DMS53 treated with DMSO at 0.1 percent for 48 hours (cell line): Measurements from ENCODE around the gene PPARA.

Experiments
- DNase-seq: peaks from one replicate; lab custom pipeline; 2025; ENCODE audit not compliant: unreplicated experiment; lab: John Stamatoyannopoulos, UW

Gene PPARA

DNA sequence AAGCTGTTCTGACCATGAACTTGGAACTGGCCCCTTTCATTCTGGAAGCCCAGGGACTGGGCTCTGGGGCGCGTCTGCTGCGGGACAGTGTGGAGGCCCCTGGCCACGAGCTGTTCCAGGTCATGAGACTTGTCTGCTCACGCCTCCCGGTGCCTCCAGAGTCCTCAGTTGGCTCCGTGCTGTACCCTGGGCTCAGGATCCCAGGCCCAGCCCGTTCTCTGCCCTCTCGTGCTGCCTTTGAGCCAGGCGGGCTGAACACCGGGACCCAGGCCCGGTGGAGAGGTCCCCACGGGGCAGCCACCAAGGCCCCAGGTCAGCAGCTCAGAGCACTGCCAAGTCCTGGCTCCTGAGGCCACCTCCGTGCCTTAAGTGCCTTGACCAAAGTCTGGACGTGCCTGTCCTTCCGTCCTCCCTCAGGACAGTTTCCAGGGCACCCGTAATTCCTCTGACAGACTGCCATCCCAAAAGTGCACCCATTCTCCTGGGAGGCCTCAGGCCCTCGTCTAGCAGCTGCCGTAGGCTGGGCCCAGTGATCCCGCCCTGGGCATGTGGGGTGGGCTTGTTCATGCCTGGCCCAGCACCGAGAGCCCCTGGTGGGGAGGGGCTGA lies 36.3 kb upstream of the PPARA start:
- no peak for DNase-seq

DNA sequence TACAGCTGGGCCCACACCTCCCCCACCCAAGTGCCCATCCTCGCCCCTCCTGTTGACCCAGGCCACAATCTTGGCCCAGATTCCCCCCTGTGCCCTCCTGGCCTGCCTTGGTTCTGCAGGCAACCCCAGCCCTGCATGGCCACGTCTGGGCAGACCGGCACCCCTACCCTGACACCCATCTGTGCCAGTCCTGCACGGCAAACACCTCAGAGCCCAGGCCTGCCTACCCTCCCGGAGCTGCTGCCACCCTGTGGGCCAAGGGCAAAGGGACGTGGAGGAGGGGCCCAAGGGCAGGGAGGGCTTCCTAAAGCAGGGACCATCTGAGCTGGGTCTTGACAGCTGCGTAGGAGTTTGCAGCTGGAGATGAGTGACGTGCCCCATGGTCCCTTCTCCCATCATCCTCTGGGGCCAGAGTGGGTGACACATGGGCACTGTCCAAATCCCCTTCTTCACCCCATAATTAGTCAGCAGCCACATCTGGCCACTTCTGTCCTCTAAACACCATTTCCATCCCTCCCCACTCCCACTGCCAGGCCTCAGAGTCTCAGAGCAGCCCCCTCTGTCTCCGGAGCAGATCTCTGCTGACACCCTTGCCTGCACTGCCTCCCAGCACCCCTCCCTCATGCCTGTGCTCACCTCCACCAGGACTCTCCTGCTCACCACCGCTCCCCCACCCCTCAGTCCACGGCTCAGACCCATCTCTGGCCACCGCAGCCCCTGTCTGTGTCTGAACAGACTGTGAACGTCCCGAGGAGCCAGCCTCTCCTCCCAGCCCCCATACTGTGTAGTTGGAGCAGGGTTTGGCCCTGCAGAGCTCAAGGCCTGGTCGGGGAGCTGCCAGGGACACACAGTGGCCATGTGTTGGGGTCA lies 35.6 kb upstream of the PPARA start:
- no peak for DNase-seq

- DNase-seq: no peak
Measured at GRCh38 chr22:46115388-46115678, 35.0 kb upstream of the PPARA start.

DNA sequence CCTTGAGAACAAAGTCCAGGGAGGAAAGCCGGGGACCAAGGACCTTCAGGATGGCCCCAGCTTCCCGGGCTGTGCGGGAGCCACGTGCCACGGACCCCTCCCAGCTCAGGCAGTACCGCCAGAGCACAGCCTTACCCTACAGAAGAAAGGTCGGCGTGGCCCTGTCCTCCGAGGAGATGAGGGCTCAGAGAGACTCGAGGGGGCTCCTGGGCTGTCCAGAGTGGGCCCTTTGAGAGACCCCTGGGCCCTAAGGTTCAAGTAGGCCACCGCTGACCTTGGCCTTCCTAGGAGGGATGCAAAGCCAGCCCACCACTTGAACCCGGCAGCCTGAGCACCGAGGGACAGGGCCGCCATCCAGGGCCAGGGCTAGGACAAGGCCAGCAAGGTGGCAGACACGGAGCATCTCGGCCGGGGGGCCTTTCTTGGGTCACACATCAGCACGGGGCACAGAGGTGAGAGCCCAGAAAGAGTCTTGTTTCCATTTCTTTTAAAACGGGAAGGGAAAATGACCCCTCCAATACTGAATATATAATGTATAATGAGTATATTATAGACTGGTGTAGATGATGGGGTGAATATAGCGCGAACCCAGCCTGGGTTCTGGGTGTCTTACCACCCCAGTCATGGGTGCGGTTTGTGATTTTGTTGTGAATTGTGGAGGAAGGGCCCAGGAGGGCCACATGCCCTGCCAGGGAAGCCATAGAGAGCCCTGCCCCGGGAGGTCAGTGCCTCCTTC lies 34.4 kb upstream of the PPARA start:
- no peak for DNase-seq

DNA sequence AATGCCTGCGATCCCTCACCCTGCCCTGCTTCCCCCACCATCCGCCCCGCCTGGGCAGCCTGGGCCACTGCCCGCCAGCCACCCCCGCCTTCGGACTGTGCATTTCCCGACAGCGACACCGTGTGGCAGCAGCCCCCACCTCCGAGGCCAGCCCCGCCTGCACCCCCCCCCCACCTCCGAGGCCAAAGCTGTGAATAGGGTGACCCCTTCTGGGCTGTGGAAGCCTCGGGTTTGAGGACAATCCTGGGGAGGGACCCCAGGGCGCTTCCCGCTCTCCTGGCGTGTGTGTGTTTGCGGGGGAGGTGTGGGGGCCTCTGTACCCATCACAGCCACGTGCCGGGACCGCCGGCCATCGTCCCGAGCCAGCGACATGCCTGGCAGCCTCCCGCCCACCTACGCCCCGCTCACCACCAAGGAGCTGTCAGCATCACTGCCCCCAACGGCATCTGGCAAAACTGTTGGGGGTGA lies 33.8 kb upstream of the PPARA start:
- peak; percentile 44 for DNase-seq

DNA sequence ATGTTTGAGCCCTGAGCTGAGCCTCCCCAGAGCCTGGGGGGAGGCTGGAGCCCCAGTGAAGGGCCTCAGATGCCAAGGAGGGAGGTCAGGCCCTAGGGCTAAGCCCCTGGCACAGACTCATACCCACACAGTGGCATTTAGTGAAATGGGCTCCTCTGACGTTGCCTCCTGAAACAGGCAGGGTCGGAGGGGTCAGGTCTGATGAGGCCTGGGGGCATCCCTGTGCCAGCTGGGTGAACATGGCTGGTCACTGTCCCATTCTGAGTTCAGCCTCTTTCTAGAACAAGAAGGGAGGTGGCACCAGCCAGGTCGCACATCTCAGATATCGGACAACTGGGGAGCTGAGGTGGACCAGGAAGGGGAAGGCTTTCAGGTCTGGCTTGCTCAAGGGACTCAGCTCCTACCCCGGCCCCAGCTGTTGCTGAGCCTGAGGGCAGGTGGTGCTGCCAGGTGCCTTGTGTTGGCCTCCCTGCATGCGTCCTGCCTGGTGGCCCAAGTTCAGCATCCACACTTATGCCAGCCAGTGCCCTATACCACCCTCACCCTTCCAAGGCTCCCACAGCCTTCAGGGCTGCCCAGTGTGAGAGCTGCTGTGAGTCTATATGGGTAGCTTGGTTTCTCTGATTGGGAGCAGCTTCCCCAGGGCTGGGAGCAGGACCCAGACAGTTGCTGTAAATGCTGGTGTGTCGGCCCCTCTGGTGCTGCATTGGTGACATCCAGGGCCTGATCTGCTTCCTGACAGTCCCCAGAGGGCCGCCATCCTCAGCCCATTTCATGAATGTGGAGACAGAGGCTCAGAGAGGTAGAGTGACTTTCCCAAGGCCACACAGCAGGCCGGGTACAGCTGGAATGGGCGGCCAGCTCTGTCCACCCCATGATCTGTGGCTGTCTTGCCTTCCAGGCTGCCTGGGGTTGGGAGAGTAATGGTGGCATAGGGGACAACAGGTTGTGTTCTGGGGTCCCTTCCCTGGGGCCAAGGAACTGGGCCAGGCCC lies 32.8 kb upstream of the PPARA start:
- DNase-seq: no peak

- no peak for DNase-seq
Measured at GRCh38 chr22:46119093-46119728, 31.1 kb upstream of the PPARA start.

GRCh38 chr22:46119729-46120419 lies 30.5 kb upstream of the PPARA start:
- no peak for DNase-seq

DNA sequence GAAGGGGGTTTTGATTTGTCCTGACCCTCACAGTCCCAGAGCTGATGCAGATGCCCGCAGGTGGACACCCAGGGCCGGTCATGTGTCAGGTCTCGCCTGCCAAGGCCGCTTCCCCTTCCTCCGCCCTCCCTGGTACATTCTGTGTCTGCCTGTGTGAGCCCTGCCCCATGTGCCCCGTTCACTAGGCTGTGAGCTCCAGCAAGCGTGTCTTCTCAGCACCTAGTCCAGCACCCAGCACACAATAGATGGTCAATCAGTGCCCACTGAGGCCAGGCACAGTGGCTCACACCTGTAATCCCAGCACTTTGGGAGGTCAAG lies 29.9 kb upstream of the PPARA start:
- DNase-seq: no peak

GRCh38 chr22:46121079-46121478 lies 29.2 kb upstream of the PPARA start:
- DNase-seq: no peak

DNA sequence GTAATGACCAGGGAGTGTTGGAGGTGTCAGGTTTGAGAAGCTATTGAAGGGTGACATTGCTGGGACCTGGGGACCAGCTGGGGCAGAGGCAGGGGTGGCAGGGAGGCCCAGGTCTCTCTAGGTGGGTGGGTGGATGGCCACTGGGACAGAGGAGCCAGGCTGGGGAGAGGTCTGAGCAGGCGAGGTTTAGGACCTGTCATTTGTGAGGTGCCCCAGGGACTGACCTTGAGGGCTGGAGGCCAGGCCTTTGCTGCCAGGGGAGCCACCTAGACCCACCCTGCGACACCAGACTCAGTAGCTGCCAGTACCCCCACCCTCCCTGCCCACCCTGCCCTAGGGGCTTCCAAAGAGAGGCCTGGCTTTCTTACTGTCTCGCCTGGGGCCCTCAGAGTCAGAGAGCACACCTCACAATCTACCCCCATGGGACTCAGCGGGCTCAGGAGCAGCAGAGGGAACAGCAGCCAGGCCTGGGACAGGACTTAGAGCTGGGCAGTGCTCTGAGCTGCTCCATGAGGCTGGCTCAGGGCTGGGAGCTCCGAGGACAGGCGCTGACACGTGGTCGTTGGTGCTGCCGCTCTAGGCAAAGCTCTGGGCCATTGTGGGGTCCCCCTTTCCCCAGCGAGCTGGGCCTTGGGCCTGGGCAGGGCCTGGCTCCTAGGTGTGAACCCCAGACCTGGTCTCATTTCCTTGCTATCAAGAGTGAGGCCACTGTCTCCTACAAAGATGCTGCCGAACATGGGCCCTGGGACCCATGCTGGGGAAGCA lies 28.6 kb upstream of the PPARA start:
- no peak for DNase-seq

DNA sequence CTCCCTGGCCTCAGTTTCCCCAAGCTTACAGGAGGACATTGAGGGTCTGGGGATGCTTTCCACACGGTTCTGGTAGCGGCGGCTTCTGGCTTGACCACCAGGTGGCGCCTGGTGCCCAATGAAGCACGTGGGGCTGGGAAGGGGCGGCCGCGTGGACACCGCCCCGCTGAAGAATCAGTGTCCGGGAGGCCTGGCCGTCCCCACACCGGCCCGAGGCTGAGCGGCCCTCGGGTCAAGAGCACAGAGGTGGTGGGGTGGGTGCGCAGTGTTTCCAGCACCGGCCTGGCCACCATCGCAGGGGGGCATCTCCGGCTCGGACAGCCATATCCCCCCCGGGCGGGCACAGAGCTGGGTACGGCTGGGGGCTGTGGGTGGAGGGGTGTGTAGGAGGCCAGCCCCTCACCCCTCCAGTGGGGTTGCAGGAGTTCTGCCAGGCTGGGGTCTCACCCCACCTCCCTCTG lies 27.8 kb upstream of the PPARA start:
- no peak for DNase-seq

- DNase-seq: no peak
Measured at GRCh38 chr22:46122980-46123693, 27.2 kb upstream of the PPARA start.

DNA sequence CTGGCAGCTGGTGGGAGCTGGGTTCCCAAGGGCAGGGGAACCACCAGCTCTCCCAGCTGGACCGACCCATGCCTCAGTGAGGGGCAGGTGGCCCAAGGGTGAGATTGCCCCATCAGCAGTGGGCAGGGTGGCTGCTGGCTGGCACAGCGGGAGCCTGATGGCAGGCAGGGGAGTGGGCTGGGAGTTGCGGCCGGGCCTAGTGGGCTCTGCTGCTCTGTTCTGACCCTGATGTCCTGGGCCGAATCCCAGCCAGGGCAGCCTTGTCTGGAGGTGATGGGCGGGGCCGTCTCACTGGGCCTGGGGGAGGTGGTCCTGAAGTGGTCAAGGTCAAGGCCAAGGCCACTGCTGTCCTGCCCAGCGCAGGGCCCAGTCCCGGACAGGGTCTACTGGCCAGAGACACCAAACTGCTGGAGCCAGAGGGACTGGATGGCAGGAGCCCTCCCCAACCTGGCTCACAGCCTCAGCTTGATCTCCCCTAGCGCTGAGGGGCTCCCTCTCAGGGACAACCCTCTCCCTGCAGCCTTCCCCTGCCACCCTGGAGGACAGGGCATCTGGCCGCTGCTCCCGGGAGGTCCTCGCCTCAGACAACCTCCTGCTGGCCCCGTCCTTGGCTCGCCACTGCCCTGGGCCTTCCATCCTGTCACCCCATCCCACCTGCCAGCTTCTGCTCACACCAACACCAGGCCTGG lies 26.5 kb upstream of the PPARA start:
- no peak for DNase-seq

- DNase-seq: no peak
Measured at GRCh38 chr22:46124383-46125144, 25.8 kb upstream of the PPARA start.

DNA sequence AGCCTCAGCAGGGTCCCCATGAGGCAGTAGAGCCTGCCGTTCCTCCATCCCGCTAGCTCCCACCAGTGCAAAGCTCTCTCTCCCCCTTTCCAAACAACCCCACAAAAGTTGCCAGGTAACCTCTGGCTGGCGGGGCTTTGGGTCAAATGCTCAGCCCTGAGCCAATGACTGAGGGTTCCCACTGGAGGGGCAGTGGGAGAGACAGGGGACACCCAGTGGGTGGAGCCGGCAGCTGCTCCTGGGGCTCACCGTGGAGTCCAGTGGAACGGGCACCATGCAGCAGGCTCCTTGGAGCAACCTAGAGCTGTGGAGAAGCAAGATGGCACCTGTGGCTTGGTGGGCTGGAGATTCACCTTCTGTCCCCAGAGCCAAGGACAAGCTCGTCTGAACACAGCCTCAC lies 25.0 kb upstream of the PPARA start:
- no peak for DNase-seq
